ENCODE results near the gene NUDT4.

- TF ChIP-seq POLR2A (IDR thresholded peaks at IDR 0.05; ENCODE audit: low read depth, low read length) (no peak), POLR2AphosphoS5 (IDR thresholded peaks at IDR 0.05; ENCODE audit: low read depth, low read length) (no peak), TAF1 (IDR thresholded peaks at IDR 0.05; ENCODE audit: low read depth, low read length) (no peak), SPI1 (IDR thresholded peaks at IDR 0.05; ENCODE audit: low read depth, low read length) (no peak), POU2F2 (IDR thresholded peaks at IDR 0.05; ENCODE audit: low read depth, low read length) (no peak)
Observed at GRCh38 chr12:93451423-93452158, 73.9 kb downstream of the NUDT4 start.

Data from GM12891 (cell line).